Nephron progenitor cell (in vitro differentiated cells): Measurements from ENCODE around the gene RIN2.
A peak's percentile ranks its signal among the peaks of the same experiment; 100 is the strongest.

Source experiments
- DNase-seq: peaks from one replicate; pipeline ENCODE4 v3.0.0; 2021
- H3K27ac Mint-ChIP-seq: 2 replicates; pipeline ENCODE4 v1.8.0; 2021; ENCODE audit warnings: mild to moderate bottlenecking, moderate library complexity, mixed read lengths
- H3K27me3 Mint-ChIP-seq: 2 replicates; pipeline ENCODE4 v1.8.0; 2021; ENCODE audit warnings: mild to moderate bottlenecking, low read depth, mixed read lengths; ENCODE audit not compliant: poor library complexity
- H3K36me3 Mint-ChIP-seq: 2 replicates; pipeline ENCODE4 v1.8.0; 2021; ENCODE audit warnings: low read depth, mixed read lengths
- H3K4me1 Mint-ChIP-seq: 2 replicates; pipeline ENCODE4 v1.8.0; 2021; ENCODE audit warnings: mixed read lengths
- H3K4me3 Mint-ChIP-seq: 2 replicates; pipeline ENCODE4 v1.8.0; 2021; ENCODE audit warnings: mild to moderate bottlenecking, moderate library complexity, mixed read lengths
- H3K9me3 Mint-ChIP-seq: 2 replicates; pipeline ENCODE4 v1.8.0; 2021; ENCODE audit warnings: mild to moderate bottlenecking, moderate library complexity, mixed read lengths
- CTCF ChIP-seq: fragments of 200-600 bp; sonication (generic); IDR thresholded peaks from 2 replicates; pipeline ENCODE4 v1.5.0; 2021; ENCODE audit warnings: antibody characterized with exemption

RIN2 gene

DNA sequence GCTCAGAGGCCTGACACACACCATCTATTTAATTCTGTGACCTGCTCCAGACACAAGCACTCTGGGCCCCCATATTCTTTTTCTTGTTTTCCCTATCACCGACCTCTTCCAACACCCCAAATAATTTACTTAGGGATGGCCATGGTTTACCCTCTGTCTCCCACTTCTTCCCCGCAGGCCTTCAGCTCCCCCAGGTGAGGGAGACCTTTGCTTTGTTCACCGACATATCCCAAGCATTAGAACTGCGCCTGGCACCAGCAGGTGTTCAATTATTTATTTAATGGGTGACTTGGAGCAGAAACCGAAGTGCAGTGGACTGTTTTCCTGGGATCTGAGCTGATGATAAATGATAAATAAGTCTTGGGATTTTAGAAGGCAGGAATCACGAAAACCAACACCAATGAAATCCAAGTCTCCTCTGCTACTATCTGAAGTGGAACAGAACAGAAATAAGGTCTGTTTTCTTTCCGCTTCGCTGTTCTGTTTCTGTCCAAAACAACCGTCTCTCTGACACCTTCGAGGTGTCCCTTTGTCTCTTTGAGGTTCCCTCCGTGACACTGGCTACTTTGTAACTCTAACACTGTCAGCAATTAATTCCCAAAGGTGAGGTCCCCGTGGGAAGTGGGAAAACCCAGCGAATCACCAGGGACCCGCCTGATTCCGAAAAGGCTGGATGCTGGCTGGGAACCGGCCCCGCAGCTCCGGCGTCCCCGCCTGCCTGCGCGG, 1.1 kb upstream of the RIN2 start:
- H3K27ac Mint-ChIP-seq = peak overlapping the region; percentile 95
- no peak for TF ChIP-seq CTCF
- H3K9me3 Mint-ChIP-seq = no peaks in the 10 kb centered on the region
- peaks cover 4% of the 10 kb centered on the region for H3K36me3 Mint-ChIP-seq
- peaks cover 62% of the 10 kb centered on the region for H3K4me1 Mint-ChIP-seq
- H3K27me3 Mint-ChIP-seq = peaks cover 5% of the 10 kb centered on the region
- H3K4me3 Mint-ChIP-seq = peak overlapping the region; percentile 90
- DNase-seq = no peak

- peak overlapping the region; percentile 98 for H3K27ac Mint-ChIP-seq
- peak; percentile 95 for DNase-seq
- TF ChIP-seq CTCF = no peak
- H3K4me3 Mint-ChIP-seq = peak overlapping the region; percentile 90
- no peaks in the 10 kb centered on the region for H3K9me3 Mint-ChIP-seq
- peaks cover 10% of the 10 kb centered on the region for H3K36me3 Mint-ChIP-seq
- peaks cover 68% of the 10 kb centered on the region for H3K4me1 Mint-ChIP-seq
- H3K27me3 Mint-ChIP-seq = peaks cover 5% of the 10 kb centered on the region
These were observed 448 bp upstream of the RIN2 start for GRCh38 chr20:19757487-19758132.

DNA sequence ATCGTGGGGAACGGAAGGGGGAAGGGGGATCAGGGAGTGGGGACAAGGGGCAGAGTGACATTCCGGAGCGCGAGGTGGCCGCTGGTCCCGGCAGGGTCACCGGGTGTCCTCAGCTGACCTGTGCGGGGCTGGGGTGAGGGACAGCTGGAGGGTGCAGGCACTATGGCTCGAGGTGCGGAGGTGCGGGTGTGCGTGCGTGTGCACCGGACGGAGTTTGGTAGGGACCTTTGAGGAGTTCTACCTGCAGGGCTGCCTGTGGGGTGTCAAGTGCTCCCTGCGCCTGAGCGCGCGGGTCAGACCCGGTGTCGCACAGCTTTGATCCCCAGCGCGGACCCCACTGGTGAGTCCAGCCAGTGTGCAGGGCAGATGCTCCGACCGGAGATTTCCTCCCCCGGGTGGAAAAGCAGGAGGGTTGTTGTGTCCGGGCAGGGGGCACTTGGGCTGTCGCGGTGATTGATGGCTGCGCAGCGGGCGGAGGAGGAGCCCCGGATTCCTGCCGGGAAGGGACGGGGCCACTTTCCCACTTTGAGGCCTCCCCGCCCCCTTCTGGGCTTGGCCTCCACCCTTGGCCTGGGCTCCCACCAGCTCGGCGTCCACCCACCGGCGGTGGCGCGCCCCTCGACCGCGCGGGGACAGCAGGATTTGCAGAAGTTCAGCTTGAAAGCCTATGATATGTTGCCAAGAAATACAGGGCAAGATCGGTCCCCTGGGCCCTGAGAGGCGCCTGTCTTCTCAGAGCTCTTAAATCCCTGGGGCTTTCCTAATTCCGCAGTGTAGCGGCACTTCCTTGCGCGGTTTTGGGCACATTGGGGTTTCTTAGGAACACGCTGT, 658 bp downstream of the RIN2 start:
- DNase-seq = peak; percentile 89
- H3K4me3 Mint-ChIP-seq = peak overlapping the region; percentile 90
- H3K36me3 Mint-ChIP-seq = peaks cover 11% of the 10 kb centered on the region
- no peak for TF ChIP-seq CTCF
- peak overlapping the region; percentile 99 for H3K27ac Mint-ChIP-seq
- peaks cover 65% of the 10 kb centered on the region for H3K4me1 Mint-ChIP-seq
- H3K27me3 Mint-ChIP-seq = peaks cover 5% of the 10 kb centered on the region
- no peaks in the 10 kb centered on the region for H3K9me3 Mint-ChIP-seq

- peaks cover 15% of the 10 kb centered on the region for H3K36me3 Mint-ChIP-seq
- peaks cover 66% of the 10 kb centered on the region for H3K4me1 Mint-ChIP-seq
- peaks cover 5% of the 10 kb centered on the region for H3K27me3 Mint-ChIP-seq
- no peak for DNase-seq
- peak overlapping the region; percentile 8 for H3K27ac Mint-ChIP-seq
- no peaks in the 10 kb centered on the region for H3K9me3 Mint-ChIP-seq
- no peak for TF ChIP-seq CTCF
- H3K4me3 Mint-ChIP-seq = peak overlapping the region; percentile 90
These were observed 2.3 kb downstream of the RIN2 start for GRCh38 chr20:19760371-19760721.

GRCh38 chr20:19761326-19761725, 3.3 kb downstream of the RIN2 start:
- peaks cover 2% of the 10 kb centered on the region for H3K27me3 Mint-ChIP-seq
- no peak overlapping the region for H3K27ac Mint-ChIP-seq
- no peak overlapping the region for H3K4me3 Mint-ChIP-seq
- TF ChIP-seq CTCF = no peak
- H3K36me3 Mint-ChIP-seq = peaks cover 17% of the 10 kb centered on the region
- DNase-seq = no peak
- peaks cover 70% of the 10 kb centered on the region for H3K4me1 Mint-ChIP-seq
- H3K9me3 Mint-ChIP-seq = no peaks in the 10 kb centered on the region
